Measurements from ENCODE around the gene STAT2.

Gene STAT2

DNA sequence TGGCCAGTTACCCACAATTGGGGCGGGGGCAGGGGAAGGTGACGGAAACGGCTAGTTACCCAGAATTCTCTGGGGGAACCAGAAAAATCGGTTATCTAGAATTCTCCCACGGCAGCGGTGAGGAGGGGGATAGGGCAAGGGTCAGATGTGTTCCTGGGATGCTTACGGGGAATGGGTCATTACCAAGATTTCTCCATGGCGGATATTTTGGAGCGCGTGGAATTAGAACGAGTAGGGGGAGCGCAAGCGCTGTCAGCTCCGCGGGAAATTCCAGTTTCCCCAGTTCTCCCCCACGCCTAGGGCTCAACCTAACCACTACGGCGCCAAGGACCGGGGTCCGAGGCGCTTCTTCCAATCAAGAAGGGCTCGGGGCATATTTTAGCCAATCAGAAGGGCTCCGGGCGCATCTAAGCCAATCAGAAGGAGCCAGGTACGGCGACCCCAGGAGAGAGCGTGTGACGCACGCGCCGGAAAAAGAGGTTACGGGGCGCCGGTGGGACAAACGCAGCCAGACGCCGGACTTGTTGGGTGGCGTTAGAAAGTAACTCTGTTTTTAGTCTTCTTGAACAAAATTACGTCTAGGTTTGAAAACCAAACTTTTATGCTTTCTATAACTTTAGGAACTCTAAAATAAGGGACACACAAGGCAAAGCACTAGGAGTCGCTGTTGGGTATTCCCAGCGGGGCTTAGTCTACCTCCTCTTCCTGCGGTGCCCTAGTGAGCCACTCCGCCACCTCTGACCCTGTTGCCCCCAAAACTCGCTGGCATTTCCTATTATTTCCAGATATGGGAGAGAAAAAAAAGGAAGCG, 26.0 kb downstream of the STAT2 start, which contains the start of gene PAN2:
Gene PAN2 (minus strand): TSS at position 322 of the 811 bp plus-strand sequence. CDS start 906 bp downstream, outside the sequence.
- DNase-seq (ENCODE audit: low read depth): peak; percentile 95
- TF ChIP-seq, protein P1, sequence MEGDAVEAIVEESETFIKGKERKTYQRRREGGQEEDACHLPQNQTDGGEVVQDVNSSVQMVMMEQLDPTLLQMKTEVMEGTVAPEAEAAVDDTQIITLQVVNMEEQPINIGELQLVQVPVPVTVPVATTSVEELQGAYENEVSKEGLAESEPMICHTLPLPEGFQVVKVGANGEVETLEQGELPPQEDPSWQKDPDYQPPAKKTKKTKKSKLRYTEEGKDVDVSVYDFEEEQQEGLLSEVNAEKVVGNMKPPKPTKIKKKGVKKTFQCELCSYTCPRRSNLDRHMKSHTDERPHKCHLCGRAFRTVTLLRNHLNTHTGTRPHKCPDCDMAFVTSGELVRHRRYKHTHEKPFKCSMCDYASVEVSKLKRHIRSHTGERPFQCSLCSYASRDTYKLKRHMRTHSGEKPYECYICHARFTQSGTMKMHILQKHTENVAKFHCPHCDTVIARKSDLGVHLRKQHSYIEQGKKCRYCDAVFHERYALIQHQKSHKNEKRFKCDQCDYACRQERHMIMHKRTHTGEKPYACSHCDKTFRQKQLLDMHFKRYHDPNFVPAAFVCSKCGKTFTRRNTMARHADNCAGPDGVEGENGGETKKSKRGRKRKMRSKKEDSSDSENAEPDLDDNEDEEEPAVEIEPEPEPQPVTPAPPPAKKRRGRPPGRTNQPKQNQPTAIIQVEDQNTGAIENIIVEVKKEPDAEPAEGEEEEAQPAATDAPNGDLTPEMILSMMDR (IDR thresholded peaks at IDR 0.05; ENCODE audit: control insufficient read depth, extremely low read depth, insufficient read depth): peak; percentile 27; the same call in 1 of the 2 replicates
- H3K4me3 ChIP-seq (ENCODE audit: low read depth, low read length): peak within 1 kb of the TSS; percentile 95

DNA sequence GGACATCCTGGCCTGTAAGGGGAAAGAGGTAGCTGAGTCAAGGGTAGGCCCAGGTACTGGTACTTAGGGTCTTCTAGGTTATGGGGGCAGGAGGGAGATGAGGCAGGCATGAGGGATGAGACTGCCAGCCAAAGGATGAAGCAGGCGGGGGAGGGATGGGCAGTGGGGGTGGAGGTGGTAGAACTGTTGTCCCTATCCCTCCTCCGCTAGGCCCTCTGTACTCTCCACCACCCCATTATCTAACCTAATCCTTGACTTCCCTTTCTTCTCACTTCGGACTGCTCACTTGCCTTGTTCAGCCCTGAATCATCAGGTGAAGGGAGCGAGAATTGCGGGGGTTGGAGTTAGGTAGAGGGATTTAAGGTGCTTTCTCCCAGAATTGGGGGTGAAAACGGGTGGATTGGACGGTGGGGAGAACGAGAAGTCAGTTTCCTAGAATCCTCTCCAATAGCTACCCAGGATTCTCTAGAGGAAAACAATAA, 26.7 kb downstream of the STAT2 start:
- DNase-seq (ENCODE audit: low read depth): no peak
- TF ChIP-seq, protein P1 (IDR thresholded peaks at IDR 0.05; ENCODE audit: control insufficient read depth, extremely low read depth, insufficient read depth): no peak
- peak overlapping the region; percentile 95 for H3K4me3 ChIP-seq (ENCODE audit: low read depth, low read length)

DNA sequence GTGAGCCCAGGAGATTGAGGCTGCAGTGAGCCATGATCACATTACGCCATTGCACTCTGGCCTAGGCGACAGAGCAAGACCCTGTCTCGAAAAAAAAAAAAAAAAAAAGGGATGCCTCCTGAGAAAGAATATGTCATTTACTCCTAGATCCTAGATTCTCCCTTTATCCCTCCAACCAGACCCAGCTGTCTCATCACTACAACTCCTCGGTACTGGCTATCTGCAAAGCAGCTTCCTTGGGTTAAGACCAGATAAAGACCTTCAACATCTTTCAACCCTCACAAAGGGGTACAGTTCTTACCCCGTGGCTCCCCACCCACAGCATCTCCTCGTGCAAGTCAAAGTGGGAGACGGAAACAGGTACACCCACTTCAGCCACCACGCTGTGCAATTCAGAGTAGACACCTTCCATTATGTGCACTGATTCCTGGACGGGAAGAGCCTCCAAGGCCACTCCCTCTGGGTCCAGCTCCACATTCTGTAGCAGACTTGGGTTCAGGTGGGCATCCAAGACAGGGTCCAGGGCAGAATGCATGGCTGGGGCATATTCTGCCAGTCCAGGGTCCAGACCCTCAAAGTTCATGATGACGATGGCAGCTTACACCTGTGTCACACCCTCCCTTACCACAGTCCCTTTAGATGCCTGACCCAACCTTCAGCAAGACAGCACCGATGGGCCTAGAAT, 27.3 kb downstream of the STAT2 start:
- TF ChIP-seq, protein P1 (IDR thresholded peaks at IDR 0.05; ENCODE audit: control insufficient read depth, extremely low read depth, insufficient read depth): no peak
- no peak for DNase-seq (ENCODE audit: low read depth)

DNA sequence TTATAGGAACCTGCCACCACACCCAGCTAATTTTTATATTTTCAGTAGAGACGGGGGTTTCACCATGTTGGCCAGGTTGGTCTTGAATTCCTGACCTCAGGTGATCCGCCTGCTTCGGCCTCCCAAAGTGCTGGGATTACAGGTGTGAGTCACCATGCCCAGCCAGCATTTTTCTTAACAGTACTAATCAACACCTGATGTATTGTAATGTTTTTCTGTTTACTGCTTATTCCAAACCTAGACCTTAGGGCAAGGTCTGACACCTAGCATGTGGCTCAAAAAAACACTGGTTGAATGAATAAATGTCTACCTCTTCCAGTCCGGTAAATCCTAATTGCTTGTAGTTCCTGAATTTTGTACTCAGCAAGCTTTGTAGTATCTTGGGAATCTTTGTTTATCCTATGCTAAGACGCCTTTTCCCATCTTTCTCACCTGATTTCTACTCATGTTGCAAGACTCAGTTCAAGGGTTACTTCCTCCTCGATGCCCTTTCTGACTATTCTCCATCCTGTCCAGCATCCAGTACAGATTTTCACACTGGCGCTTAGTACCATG, 28.9 kb downstream of the STAT2 start:
- DNase-seq (ENCODE audit: low read depth): no peak
- no peak overlapping the region for H3K4me3 ChIP-seq (ENCODE audit: low read depth, low read length)
- TF ChIP-seq, protein P1 (IDR thresholded peaks at IDR 0.05; ENCODE audit: control insufficient read depth, extremely low read depth, insufficient read depth): no peak

More for the DNA sequence above, 27.3 kb downstream of the STAT2 start:
- H3K4me3 ChIP-seq (ENCODE audit: low read depth, low read length): peak overlapping the region; percentile 95

DNA sequence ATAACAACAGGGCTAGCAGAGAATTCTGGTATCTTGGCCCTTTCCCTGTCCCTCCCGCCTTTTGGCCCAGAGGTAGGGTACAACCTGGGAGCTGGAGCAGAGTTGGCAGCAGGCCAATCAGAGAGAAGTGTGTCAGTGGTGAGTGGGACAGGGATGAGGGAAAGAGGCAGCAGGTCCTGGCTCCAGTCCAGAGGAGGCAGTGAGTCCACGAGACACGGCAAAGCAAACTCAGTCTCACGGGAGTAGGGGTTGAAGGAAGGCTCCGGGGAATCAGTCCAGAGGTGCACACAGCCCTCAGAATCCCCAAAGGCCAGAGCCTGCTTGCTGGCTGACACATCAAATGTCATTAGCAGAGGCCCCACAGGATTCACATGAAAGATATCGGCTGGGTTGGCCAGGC, 33.4 kb downstream of the STAT2 start:
- no peak overlapping the region for H3K4me3 ChIP-seq (ENCODE audit: low read depth, low read length)
- TF ChIP-seq, protein P1 (IDR thresholded peaks at IDR 0.05; ENCODE audit: control insufficient read depth, extremely low read depth, insufficient read depth): no peak
- no peak for DNase-seq (ENCODE audit: low read depth)

DNA sequence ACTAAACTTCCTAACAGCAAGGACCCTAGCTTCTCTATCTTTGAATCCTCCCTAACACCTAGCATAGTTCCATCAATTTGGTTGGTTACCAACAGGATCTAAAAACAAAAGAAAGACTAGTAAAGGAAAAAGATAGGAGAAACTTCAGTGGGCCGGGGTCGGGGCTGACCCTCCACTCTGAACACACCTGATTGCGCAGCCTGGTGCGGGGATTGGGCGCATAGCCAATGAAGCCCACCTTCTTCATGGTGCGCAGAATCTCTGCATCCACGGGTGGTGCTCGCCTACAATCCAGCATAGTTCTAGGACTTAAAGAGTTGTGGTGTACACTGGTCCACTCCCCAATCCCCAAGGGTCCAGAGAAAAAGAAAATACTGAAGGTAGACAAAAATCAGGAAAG, 33.8 kb downstream of the STAT2 start:
- TF ChIP-seq, protein P1 (IDR thresholded peaks at IDR 0.05; ENCODE audit: control insufficient read depth, extremely low read depth, insufficient read depth): no peak
- DNase-seq (ENCODE audit: low read depth): no peak

More for the DNA sequence above, 33.8 kb downstream of the STAT2 start:
- H3K4me3 ChIP-seq (ENCODE audit: low read depth, low read length): no peak overlapping the region

All from LNCaP clone FGC (cell line).